CD4-positive, alpha-beta T cell (primary cell): ENCODE results near the gene ZNF48. TPM values are rescaled to one million over a fixed set of nuclear protein-coding genes. Genes with fewer than 3 reads are reported as not detected.
"Not testable (repeated sequence)": the region's sequence is repeated elsewhere in the genome, so short reads cannot be mapped to it uniquely, and the experiment has no call there.

ENCODE experiments used
- ATAC-seq: fragments of 200-7000 bp; cut with Tn5 transposase; one replicate; pipeline ENCODE4 v1.10.0; 2022; ENCODE audit warnings: mild to moderate bottlenecking; ENCODE audit not compliant: poor library complexity
- CTCF ChIA-PET: fragments of 350-600 bp; sonication (Branson Sonifier 250); formaldehyde crosslinking; loops from one replicate; lab custom pipeline; 2021; ENCODE audit warnings: antibody characterized with exemption, inconsistent platforms; lab: Charles Lee
- POLR2A ChIA-PET: fragments of 350-600 bp; sonication (Branson Sonifier 250); formaldehyde crosslinking; loops from one replicate; lab custom pipeline; 2021; ENCODE audit warnings: antibody characterized with exemption, inconsistent platforms; lab: Charles Lee
- DNase-seq, 14 experiments: peaks; one replicate each; pipeline ENCODE4 v3.0.0-alpha.2; 2013 to 2020; ENCODE audit warnings: mixed read lengths in 2 of 14
- H3K27ac ChIP-seq, 2 donors: one replicate each; pipeline versions ENCODE4 v1.5.1 to v1.7.0; 2013; ENCODE audit warnings: low read length in 2 of 2, low read depth in 1 of 2, mild to moderate bottlenecking in 1 of 2
- H3K27me3 ChIP-seq, 2 experiments: 1 replicate in 1 of 2; 2 replicates in 1 of 2; pipeline versions ENCODE4 v1.6.1 to v1.7.0; 2013; ENCODE audit warnings: low read length in 2 of 2, control low read depth in 1 of 2, mild to moderate bottlenecking in 1 of 2, moderate library complexity in 1 of 2; ENCODE audit not compliant: insufficient read depth in 2 of 2, control insufficient read depth in 1 of 2
- H3K36me3 ChIP-seq: one replicate; pipeline ENCODE4 v1.6.1; 2013; ENCODE audit warnings: low read length, control low read depth; ENCODE audit not compliant: insufficient read depth
- H3K4me1 ChIP-seq: one replicate; pipeline ENCODE4 v1.6.1; 2013; ENCODE audit warnings: low read length, control low read depth; ENCODE audit not compliant: insufficient read depth
- H3K4me3 ChIP-seq: one replicate; pipeline ENCODE4 v1.5.1; 2013; ENCODE audit warnings: mild to moderate bottlenecking, low read length, moderate library complexity
- H3K9me3 ChIP-seq, 2 experiments: 1 replicate in 1 of 2; 2 replicates in 1 of 2; pipeline versions ENCODE4 v1.6.1 to v1.7.0; 2013; ENCODE audit warnings: low read length in 2 of 2, mild to moderate bottlenecking in 2 of 2, control low read depth in 1 of 2, moderate library complexity in 1 of 2; ENCODE audit not compliant: control insufficient read depth in 1 of 2, insufficient read depth in 1 of 2
- H3K27ac Mint-ChIP-seq: one replicate; pipeline ENCODE4 v1.8.0; 2020; ENCODE audit warnings: mixed read lengths
- H3K27me3 Mint-ChIP-seq: one replicate; pipeline ENCODE4 v1.8.0; 2021; ENCODE audit warnings: mixed read lengths
- H3K36me3 Mint-ChIP-seq: one replicate; pipeline ENCODE4 v1.8.0; 2021; ENCODE audit warnings: low read depth, mixed read lengths
- H3K4me1 Mint-ChIP-seq: one replicate; pipeline ENCODE4 v1.8.0; 2021; ENCODE audit warnings: low read depth, mixed read lengths
- H3K4me3 Mint-ChIP-seq: one replicate; pipeline ENCODE4 v1.8.0; 2020; ENCODE audit warnings: mild to moderate bottlenecking, mixed read lengths
- H3K9me3 Mint-ChIP-seq: one replicate; pipeline ENCODE4 v1.8.0; 2020; ENCODE audit warnings: mixed read lengths
- CTCF ChIP-seq: fragments of 200-600 bp; IDR thresholded peaks from one replicate; pipeline ENCODE4 v1.8.0; 2022; ENCODE audit warnings: antibody characterized with exemption, mild to moderate bottlenecking
- intact Hi-C, 2 experiments: fragments of 100-400 bp; cut with DNase I in 1 of 2; cut with micrococcal nuclease in 1 of 2; formaldehyde crosslinking; loops; one replicate each; pipeline versions ENCODE4 v1.15.1 to v1.9.0; 2023 to 2025; cut with DNase I, micrococcal nuclease
- total RNA-seq, 174 experiments: library from RNA in 2 of 174; stranded (reverse) in 2 of 174; gene quantifications; one replicate each; pipeline ENCODE4 v1.2.3 and lab custom pipeline; 2021 to 2026

The ZNF48 gene
- total RNA-seq, 2 experiments from 2014 or later: 3.4 to 3.5 TPM

- H3K36me3 ChIP-seq: peaks cover 19% of the 10 kb centered on the region
- peak overlapping the region; percentile 86 for H3K4me3 ChIP-seq
- H3K4me1 ChIP-seq: peaks cover 53% of the 10 kb centered on the region
- ChIA-PET CTCF (interaction anchor here (0.8 to 2.6 kb wide), 5 partner anchors 11 to 22 kb away, joined by 3 to 18 read pairs (median 3); partner anchors contain the start of genes SEPTIN1 and ZNF771), POLR2A (interaction anchor here (0.9 to 9.0 kb wide), 8 partner anchors 10 to 211 kb away, joined by 3 to 147 read pairs (median 6); partner anchors contain the start of genes SEPTIN1 and ZNF771)
- TF ChIP-seq CTCF: no peak
- peak overlapping the region; percentile 5 to 56 for H3K27ac ChIP-seq
- ATAC-seq (no peak), DNase-seq (no peak)
- H3K27me3 ChIP-seq: no peaks in the 10 kb centered on the region
- H3K36me3 Mint-ChIP-seq: peaks cover 13% of the 10 kb centered on the region
- H3K9me3 ChIP-seq: no peaks in the 10 kb centered on the region
- intact Hi-C loops: loop anchor here in 1 of 2 experiments (1.0 kb wide), 1 partner anchor 13 kb away; no protein-coding TSS in a partner anchor
- peaks cover 47% of the 10 kb centered on the region for H3K4me1 Mint-ChIP-seq
- no peaks in the 10 kb centered on the region for H3K9me3 Mint-ChIP-seq
- no peaks in the 10 kb centered on the region for H3K27me3 Mint-ChIP-seq
- peak overlapping the region; percentile 82 for H3K4me3 Mint-ChIP-seq
- peak overlapping the region; percentile 34 for H3K27ac Mint-ChIP-seq
These were observed 869 bp downstream of the ZNF48 start for GRCh38 chr16:30395992-30396585.

GRCh38 chr16:30396627-30397026, 1.4 kb downstream of the ZNF48 start:
- intact Hi-C loops, H3K27ac ChIP-seq, H3K9me3 ChIP-seq, ATAC-seq, H3K27me3 Mint-ChIP-seq, H3K9me3 Mint-ChIP-seq, H3K4me3 ChIP-seq, DNase-seq, H3K27me3 ChIP-seq: not testable (repeated sequence)
- peak overlapping the region; percentile 34 for H3K27ac Mint-ChIP-seq
- peak overlapping the region; percentile 36 for H3K4me3 Mint-ChIP-seq
- H3K36me3 Mint-ChIP-seq: peaks cover 13% of the 10 kb centered on the region
- ChIA-PET POLR2A (interaction anchor here (0.9 to 9.0 kb wide), 6 partner anchors 10 to 74 kb away, joined by 3 to 147 read pairs (median 12); partner anchors contain the start of genes SEPTIN1 and ZNF771), CTCF (interaction anchor here (0.8 to 2.6 kb wide), 2 partner anchors 13 to 14 kb away, joined by 3 to 18 read pairs; partner anchors contain the start of gene SEPTIN1)
- Histone ChIP-seq H3K4me1 (peaks cover 55% of the 10 kb centered on the region), H3K36me3 (peaks cover 19% of the 10 kb centered on the region)
- peaks cover 51% of the 10 kb centered on the region for H3K4me1 Mint-ChIP-seq

GRCh38 chr16:30397056-30397455, 1.8 kb downstream of the ZNF48 start:
- ATAC-seq (no peak), DNase-seq (no peak)
- H3K27ac ChIP-seq: no peak overlapping the region
- H3K4me1 Mint-ChIP-seq: peaks cover 53% of the 10 kb centered on the region
- H3K4me3 Mint-ChIP-seq: peak overlapping the region; percentile 36
- H3K36me3 Mint-ChIP-seq: peaks cover 13% of the 10 kb centered on the region
- POLR2A ChIA-PET: interaction anchor here (3.6 to 9.0 kb wide), 2 partner anchors 16 to 21 kb away, joined by 17 to 147 read pairs; partner anchors contain the start of gene SEPTIN1
- intact Hi-C loops: no loop called here
- TF ChIP-seq CTCF: no peak
- no peaks in the 10 kb centered on the region for H3K9me3 Mint-ChIP-seq
- H3K9me3 ChIP-seq: no peaks in the 10 kb centered on the region
- CTCF ChIA-PET: interaction anchor here (2.2 to 2.6 kb wide), 2 partner anchors 12 kb away, joined by 7 to 18 read pairs; no protein-coding TSS in a partner anchor
- H3K36me3 ChIP-seq: peaks cover 19% of the 10 kb centered on the region
- no peak overlapping the region for H3K4me3 ChIP-seq
- H3K27ac Mint-ChIP-seq: no peak overlapping the region
- peaks cover 55% of the 10 kb centered on the region for H3K4me1 ChIP-seq
- H3K27me3 Mint-ChIP-seq: no peaks in the 10 kb centered on the region
- H3K27me3 ChIP-seq: no peaks in the 10 kb centered on the region
